ENCODE results near the gene IGFL2. TPM values are rescaled to one million over a fixed set of nuclear protein-coding genes. Genes with fewer than 3 reads are reported as not detected.

IGFL2 gene
- total and polyA plus RNA-seq, 10 of the 15 experiments (the other 5 are each of a cell fraction or from before 2014, with no cell fraction given) = 0.19 TPM; not detected in 9

DNA sequence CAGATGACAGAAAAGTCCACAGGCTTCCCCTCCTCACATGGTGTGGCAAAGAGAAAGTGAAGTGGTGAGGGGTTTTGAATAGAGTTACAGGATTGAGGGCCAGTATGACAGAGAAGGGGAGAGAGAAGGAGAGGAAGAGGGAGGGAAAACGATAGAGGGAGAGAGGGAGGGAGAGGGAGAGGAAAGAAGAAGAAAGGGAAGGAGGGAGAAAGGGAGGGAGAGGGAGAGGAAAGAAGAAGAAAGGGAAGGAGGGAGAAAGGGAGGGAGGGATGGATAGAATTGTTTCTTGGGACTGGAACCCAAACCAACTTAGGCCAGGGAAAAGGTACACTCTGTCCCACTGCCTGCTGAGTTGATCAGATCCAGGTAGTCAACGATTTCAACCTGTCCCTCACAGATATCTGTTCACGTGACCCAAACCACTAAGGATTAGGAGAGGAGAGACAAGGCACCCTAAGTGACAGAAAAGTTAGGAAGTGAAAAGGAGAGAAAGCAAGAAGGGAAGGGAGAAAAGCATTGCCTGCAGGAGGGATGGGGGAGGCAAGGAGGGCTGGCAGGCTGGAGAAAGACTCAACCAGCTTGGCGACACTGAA, 15.4 kb upstream of the IGFL2 start:
- FAIRE-seq = no peak
- CTCF ChIA-PET = no interaction called here
- no peak overlapping the region for H3K9ac ChIP-seq (ENCODE audit: control insufficient read depth, insufficient read depth, low read length)

GRCh38 chr19:46133101-46133627, 14.9 kb upstream of the IGFL2 start:
- Histone ChIP-seq H3K27me3 (replicated peaks in 1 of 2; ENCODE audit: control insufficient read depth in 2 of 2, insufficient read depth in 2 of 2, low read length in 1 of 2) (no peaks in the 10 kb centered on the region; a peak in 1 of 4 replicates), H3K9me3 (replicated peaks; ENCODE audit: control insufficient read depth, insufficient read depth, low read length) (peaks cover 2% of the 10 kb centered on the region; the same call in 2 of the 3 replicates), H3K79me2 (ENCODE audit: control insufficient read depth, insufficient read depth, low read length) (no peaks in the 10 kb centered on the region), H3K4me2 (ENCODE audit: control insufficient read depth, insufficient read depth) (no peak overlapping the region), H2AFZ (ENCODE audit: control insufficient read depth, low read depth, low read length) (peak overlapping the region; percentile 65), H3K9ac (ENCODE audit: control insufficient read depth, insufficient read depth, low read length) (no peak overlapping the region), H4K20me1 (ENCODE audit: control insufficient read depth, insufficient read depth) (no peaks in the 10 kb centered on the region; the same call in 1 of the 2 replicates), H3K36me3 (ENCODE audit: control insufficient read depth in 2 of 2, insufficient read depth in 2 of 2, low read length in 1 of 2) (no peaks in the 10 kb centered on the region), H3K4me1 (ENCODE audit: control insufficient read depth, insufficient read depth, low read length) (peaks cover 3% of the 10 kb centered on the region; the same call in 1 of the 2 replicates), H3K27ac (ENCODE audit: control insufficient read depth, insufficient read depth) (no peak overlapping the region; the same call in 1 of the 2 replicates), H3K4me3 (no peak overlapping the region)
- BruUV-seq (replicated peaks) = no TSS peak
- ChIA-PET CTCF (no interaction called here), RAD21 (ENCODE audit: unreplicated experiment) (no interaction called here), POLR2A (interaction anchor here (0.6 kb wide), 1 partner anchor 849 kb away, joined by 3 read pairs; no protein-coding TSS in a partner anchor), SMC1A (ENCODE audit: uncharacterized antibody, unreplicated experiment) (interaction anchor here (1.5 kb wide), 1 partner anchor 18 kb away, joined by 7 read pairs; no protein-coding TSS in a partner anchor)
- FAIRE-seq (no peak), DNase-seq (ENCODE audit: low read depth, low spot score) (peak; percentile 24), ATAC-seq (no peak)
- intact Hi-C loops (cut with micrococcal nuclease; ENCODE audit: unreplicated experiment) (no loop called here), in situ Hi-C loops (cut with MboI) (no loop called here)
- 35% methylated on average over 6 of the region's 6 CpGs for WGBS (ENCODE audit: insufficient coverage, insufficient replicate concordance, low lambda C conversion rate, missing lambda C conversion rate)
- TF ChIP-seq ATF7 (IDR thresholded peaks at IDR 0.05; ENCODE audit: low read depth) (0 out of 2 replicates have a peak, but pooled peaks have one; percentile 17), GATAD2B (conservative IDR thresholded peaks at IDR 0.05; ENCODE audit: low read depth) (no peak), CBX5 (IDR thresholded peaks at IDR 0.05; ENCODE audit: low read depth) (no peak), ZBTB33 (IDR thresholded peaks at IDR 0.05) (no peak), GABPA (IDR thresholded peaks at IDR 0.05; ENCODE audit: low read depth) (no peak), HCFC1 (IDR thresholded peaks at IDR 0.05; ENCODE audit: low read length) (no peak), IRF4 (IDR thresholded peaks at IDR 0.05; ENCODE audit: low read depth, low read length) (no peak), NR2F1 (conservative IDR thresholded peaks at IDR 0.05) (no peak), MEF2A (IDR thresholded peaks at IDR 0.05; ENCODE audit: insufficient read depth, low read depth, low read length) (no peak)
- TF ChIP-seq, protein P1, sequence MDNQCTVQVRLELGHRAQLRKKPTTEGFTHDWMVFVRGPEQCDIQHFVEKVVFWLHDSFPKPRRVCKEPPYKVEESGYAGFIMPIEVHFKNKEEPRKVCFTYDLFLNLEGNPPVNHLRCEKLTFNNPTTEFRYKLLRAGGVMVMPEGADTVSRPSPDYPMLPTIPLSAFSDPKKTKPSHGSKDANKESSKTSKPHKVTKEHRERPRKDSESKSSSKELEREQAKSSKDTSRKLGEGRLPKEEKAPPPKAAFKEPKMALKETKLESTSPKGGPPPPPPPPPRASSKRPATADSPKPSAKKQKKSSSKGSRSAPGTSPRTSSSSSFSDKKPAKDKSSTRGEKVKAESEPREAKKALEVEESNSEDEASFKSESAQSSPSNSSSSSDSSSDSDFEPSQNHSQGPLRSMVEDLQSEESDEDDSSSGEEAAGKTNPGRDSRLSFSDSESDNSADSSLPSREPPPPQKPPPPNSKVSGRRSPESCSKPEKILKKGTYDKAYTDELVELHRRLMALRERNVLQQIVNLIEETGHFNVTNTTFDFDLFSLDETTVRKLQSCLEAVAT (IDR thresholded peaks at IDR 0.05) = no peak

More for the DNA sequence above, 15.4 kb upstream of the IGFL2 start:
- Histone ChIP-seq H4K20me1 (ENCODE audit: control insufficient read depth, insufficient read depth) (no peaks in the 10 kb centered on the region; the same call in 1 of the 2 replicates), H3K27ac (ENCODE audit: control insufficient read depth, insufficient read depth) (no peak overlapping the region; the same call in 1 of the 2 replicates), H2AFZ (ENCODE audit: control insufficient read depth, low read depth, low read length) (no peak overlapping the region), H3K4me3 (no peak overlapping the region), H3K4me1 (ENCODE audit: control insufficient read depth, insufficient read depth, low read length) (peaks cover 3% of the 10 kb centered on the region; the same call in 1 of the 2 replicates), H3K36me3 (ENCODE audit: control insufficient read depth in 2 of 2, insufficient read depth in 2 of 2, low read length in 1 of 2) (no peaks in the 10 kb centered on the region), H3K79me2 (ENCODE audit: control insufficient read depth, insufficient read depth, low read length) (no peaks in the 10 kb centered on the region), H3K4me2 (ENCODE audit: control insufficient read depth, insufficient read depth) (no peak overlapping the region), H3K9me3 (replicated peaks; ENCODE audit: control insufficient read depth, insufficient read depth, low read length) (peaks cover 2% of the 10 kb centered on the region; the same call in 2 of the 3 replicates), H3K27me3 (replicated peaks in 1 of 2; ENCODE audit: control insufficient read depth in 2 of 2, insufficient read depth in 2 of 2, low read length in 1 of 2) (no peaks in the 10 kb centered on the region; a peak in 1 of 4 replicates)
- POLR2A ChIA-PET = no interaction called here
- no peak for TF ChIP-seq RAD51 (IDR thresholded peaks at IDR 0.05)
- TF ChIP-seq HDAC2 (IDR thresholded peaks at IDR 0.05) = no peak
- TF ChIP-seq RFX5 (IDR thresholded peaks at IDR 0.05; ENCODE audit: low read depth, low read length) = no peak
- no peak for TF ChIP-seq RAD21 (IDR thresholded peaks at IDR 0.05; ENCODE audit: insufficient read depth, low read depth, low read length)
- TF ChIP-seq ETV6 (conservative IDR thresholded peaks at IDR 0.05 in 1 of 2, IDR thresholded peaks at IDR 0.05 in 1 of 2; ENCODE audit: borderline replicate concordance in 1 of 2, low read depth in 1 of 2) = no peak
- no peak for TF ChIP-seq STAT3 (IDR thresholded peaks at IDR 0.05; ENCODE audit: low read depth, low read length)
- TF ChIP-seq TCF7 (IDR thresholded peaks at IDR 0.05; ENCODE audit: borderline replicate concordance) = no peak
- 0 out of 4 replicates have a peak, but pooled peaks of 1 of the 2 experiments have one; percentile 11 for TF ChIP-seq BHLHE40 (IDR thresholded peaks at IDR 0.05; ENCODE audit: borderline replicate concordance in 1 of 2, low read depth in 2 of 2, low read length in 1 of 2)
- intact Hi-C loops (cut with micrococcal nuclease; ENCODE audit: unreplicated experiment) = no loop called here
- WGBS (ENCODE audit: insufficient coverage, insufficient replicate concordance, low lambda C conversion rate, missing lambda C conversion rate) = 29% methylated on average over 4 of the region's 4 CpGs
- DNase-seq (ENCODE audit: low read depth, low spot score) (no peak), ATAC-seq (no peak)
- RAD21 ChIA-PET (ENCODE audit: unreplicated experiment) = no interaction called here
- in situ Hi-C loops (cut with MboI) = no loop called here
- SMC1A ChIA-PET (ENCODE audit: uncharacterized antibody, unreplicated experiment) = no interaction called here
- BruUV-seq (replicated peaks) = no TSS peak
